DMS79 treated with DMSO at 0.1 percent for 48 hours (cell line): Measurements from ENCODE around the gene PPM1H.

Source experiments
- DNase-seq: peaks from one replicate; lab custom pipeline; 2025; lab: John Stamatoyannopoulos, UW

The PPM1H gene

GRCh38 chr12:62603061-62603810, 331.7 kb downstream of the PPM1H start:
- DNase-seq = peak; percentile 32

GRCh38 chr12:62602255-62603060, 332.5 kb downstream of the PPM1H start:
- DNase-seq = peak; percentile 70

GRCh38 chr12:62601765-62602164, 333.2 kb downstream of the PPM1H start:
- DNase-seq = no peak

- DNase-seq = no peak
Observed at GRCh38 chr12:62599854-62600437, 335.0 kb downstream of the PPM1H start.

- no peak for DNase-seq
Observed at GRCh38 chr12:62598846-62599245, 336.1 kb downstream of the PPM1H start.

- DNase-seq = no peak
Observed at GRCh38 chr12:62597253-62597652, 337.7 kb downstream of the PPM1H start.
